Activated CD4-positive, alpha-beta T cell treated with anti-CD3 and anti-CD28 coated beads, Interleukin-2, amount 50 U/mL, for 48 hours (primary cell): ENCODE results near the gene TNRC6C.

Source experiments
- DNase-seq, 2 experiments: peaks; one replicate each; pipeline ENCODE4 v3.0.0-alpha.2; 2020

The TNRC6C gene

GRCh38 chr17:77957857-77958715 lies at the start of gene TNRC6C:
TNRC6C (plus strand) TSS chr17:77958703; CDS start chr17:78004207, 45,504 bp downstream.
- peak; percentile 100 for DNase-seq

- no peak for DNase-seq
Observed at GRCh38 chr17:77909236-77909635, 49.3 kb upstream of the TNRC6C start.

GRCh38 chr17:77909816-77910215 lies 48.7 kb upstream of the TNRC6C start:
- DNase-seq = no peak

- DNase-seq = no peak
Observed at GRCh38 chr17:77914385-77915254, 43.9 kb upstream of the TNRC6C start.

GRCh38 chr17:77915594-77916021 lies 42.9 kb upstream of the TNRC6C start:
- DNase-seq = no peak

- no peak for DNase-seq
Observed at GRCh38 chr17:77916264-77916663, 42.2 kb upstream of the TNRC6C start.

GRCh38 chr17:77916703-77917481 lies 41.6 kb upstream of the TNRC6C start:
- no peak for DNase-seq

- DNase-seq = no peak
Observed at GRCh38 chr17:77919276-77919675, 39.2 kb upstream of the TNRC6C start.

- no peak for DNase-seq
Observed at GRCh38 chr17:77923135-77923534, 35.4 kb upstream of the TNRC6C start.

- no peak for DNase-seq
Observed at GRCh38 chr17:77923776-77924513, 34.6 kb upstream of the TNRC6C start.

GRCh38 chr17:77924757-77925336 lies 33.7 kb upstream of the TNRC6C start:
- no peak for DNase-seq

- no peak for DNase-seq
Observed at GRCh38 chr17:77925831-77926543, 32.5 kb upstream of the TNRC6C start.

GRCh38 chr17:77926981-77927380 lies 31.5 kb upstream of the TNRC6C start:
- no peak for DNase-seq

- DNase-seq = no peak
Observed at GRCh38 chr17:77927777-77928518, 30.6 kb upstream of the TNRC6C start.

- DNase-seq = no peak
Observed at GRCh38 chr17:77928519-77929179, 29.9 kb upstream of the TNRC6C start.

- no peak for DNase-seq
Observed at GRCh38 chr17:77929180-77929564, 29.3 kb upstream of the TNRC6C start.

- no peak for DNase-seq
Observed at GRCh38 chr17:77929871-77930436, 28.5 kb upstream of the TNRC6C start.

- no peak for DNase-seq
Observed at GRCh38 chr17:77930780-77931768, 27.4 kb upstream of the TNRC6C start.
